ENCODE data around the gene HMCN1.

Gene HMCN1

DNA sequence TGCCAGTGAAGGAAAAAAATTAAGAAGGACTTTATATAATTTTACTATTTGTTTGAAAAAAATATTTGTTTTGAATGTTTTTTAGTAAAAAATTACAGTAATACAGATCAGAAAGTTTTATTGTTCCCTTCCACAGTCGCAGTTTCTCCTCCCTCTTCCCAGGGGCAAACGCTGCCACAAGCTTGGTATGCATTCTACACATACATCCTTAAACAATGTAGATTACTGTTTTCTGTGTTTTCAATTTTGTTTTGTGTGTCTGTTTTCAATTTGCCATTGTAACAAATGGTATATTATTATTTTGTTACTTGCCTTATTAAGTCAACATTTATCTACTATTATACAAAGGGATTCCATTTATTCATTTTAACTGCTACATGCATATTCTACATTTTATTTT lies 257.1 kb downstream of the HMCN1 start:
- no peaks in the 10 kb centered on the region for H3K36me3 ChIP-seq (ENCODE audit: control insufficient read depth in 1 of 2, insufficient read depth in 2 of 2, low read length in 2 of 2)
- H3K4me3 ChIP-seq (ENCODE audit: low read depth, low read length) = no peak overlapping the region
- H3K4ac ChIP-seq (ENCODE audit: low read depth, low read length) = no peak overlapping the region
- WGBS (ENCODE audit: extremely low coverage, insufficient coverage, insufficient read length) = no CpG with 5 or more reads among the region's 2 CpGs
- no peak for DNase-seq
- H4K12ac ChIP-seq (ENCODE audit: low read depth, low read length) = no peak overlapping the region
- H3K18ac ChIP-seq (ENCODE audit: low read length) = no peak overlapping the region
- H2BK12ac ChIP-seq (ENCODE audit: low read length) = no peak overlapping the region
- H3K4me1 ChIP-seq (ENCODE audit: control insufficient read depth in 1 of 2, insufficient read depth in 2 of 2, low read length in 2 of 2) = no peaks in the 10 kb centered on the region
- H4K91ac ChIP-seq (ENCODE audit: low read depth, low read length) = no peak overlapping the region
- no peak overlapping the region for H3K9ac ChIP-seq (ENCODE audit: low read length)
- H3K79me1 ChIP-seq (ENCODE audit: low read length) = no peaks in the 10 kb centered on the region
- H3K14ac ChIP-seq (ENCODE audit: low read length) = no peak overlapping the region
- no peaks in the 10 kb centered on the region for H3K27me3 ChIP-seq (ENCODE audit: insufficient read depth, low read length)
- no peak overlapping the region for H4K8ac ChIP-seq (ENCODE audit: low read depth, low read length)
- no peak overlapping the region for H2AFZ ChIP-seq (ENCODE audit: insufficient read depth, low read length, poor library complexity)
- no peak overlapping the region for H2AK5ac ChIP-seq (ENCODE audit: low read length)
- H3K79me2 ChIP-seq (ENCODE audit: control insufficient read depth, insufficient read depth, low read length, poor library complexity) = no peaks in the 10 kb centered on the region
- H3K23ac ChIP-seq (ENCODE audit: low read length) = no peak overlapping the region
- H3K9me3 ChIP-seq (ENCODE audit: insufficient read depth, low read depth, low read length) = no peaks in the 10 kb centered on the region
- no peak overlapping the region for H3K27ac ChIP-seq (ENCODE audit: low read depth, low read length)
- no peak overlapping the region for H3K4me2 ChIP-seq (ENCODE audit: low read length)
- H2BK120ac ChIP-seq (ENCODE audit: insufficient read depth, low read length, poor library complexity) = no peak overlapping the region
- no peak overlapping the region for H2BK5ac ChIP-seq (ENCODE audit: low read depth, low read length, poor library complexity)

DNA sequence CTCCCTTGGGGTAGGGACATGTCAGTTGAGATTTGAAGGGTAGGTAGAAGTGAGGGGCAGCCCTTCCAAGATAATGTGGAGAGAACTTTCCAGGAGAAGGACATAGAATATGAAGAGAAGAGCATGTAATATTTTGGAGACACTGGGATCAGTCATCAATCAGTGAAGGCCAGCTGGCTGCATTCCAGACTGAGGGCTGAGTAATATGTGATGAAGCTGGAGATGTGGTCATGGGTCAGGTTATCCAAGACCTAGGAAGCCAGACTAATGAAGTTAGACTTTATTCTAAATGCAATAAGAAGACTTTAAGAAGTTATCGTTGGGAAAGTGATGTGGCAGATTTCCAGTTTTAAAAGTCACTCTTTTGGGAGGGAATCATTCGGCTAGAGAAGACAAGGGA lies 262.0 kb downstream of the HMCN1 start:
- WGBS (ENCODE audit: extremely low coverage, insufficient coverage, insufficient read length) = no CpG with 5 or more reads among the region's 2 CpGs
- Histone ChIP-seq H4K91ac (ENCODE audit: low read depth, low read length) (no peak overlapping the region), H3K27ac (ENCODE audit: low read depth, low read length) (no peak overlapping the region), H3K4me3 (ENCODE audit: low read depth, low read length) (no peak overlapping the region), H2BK120ac (ENCODE audit: insufficient read depth, low read length, poor library complexity) (no peak overlapping the region), H3K14ac (ENCODE audit: low read length) (no peak overlapping the region), H2AK5ac (ENCODE audit: low read length) (no peak overlapping the region), H3K79me1 (ENCODE audit: low read length) (no peaks in the 10 kb centered on the region), H3K9me3 (ENCODE audit: insufficient read depth, low read depth, low read length) (no peaks in the 10 kb centered on the region), H4K12ac (ENCODE audit: low read depth, low read length) (no peak overlapping the region), H3K4me2 (ENCODE audit: low read length) (no peak overlapping the region), H2BK12ac (ENCODE audit: low read length) (no peak overlapping the region), H3K4ac (ENCODE audit: low read depth, low read length) (no peak overlapping the region), H3K27me3 (ENCODE audit: insufficient read depth, low read length) (no peaks in the 10 kb centered on the region), H2AFZ (ENCODE audit: insufficient read depth, low read length, poor library complexity) (no peak overlapping the region), H2BK5ac (ENCODE audit: low read depth, low read length, poor library complexity) (no peak overlapping the region), H3K18ac (ENCODE audit: low read length) (no peak overlapping the region), H3K4me1 (ENCODE audit: control insufficient read depth in 1 of 2, insufficient read depth in 2 of 2, low read length in 2 of 2) (no peaks in the 10 kb centered on the region), H3K79me2 (ENCODE audit: control insufficient read depth, insufficient read depth, low read length, poor library complexity) (no peaks in the 10 kb centered on the region), H3K36me3 (ENCODE audit: control insufficient read depth in 1 of 2, insufficient read depth in 2 of 2, low read length in 2 of 2) (no peaks in the 10 kb centered on the region), H4K8ac (ENCODE audit: low read depth, low read length) (no peak overlapping the region), H3K23ac (ENCODE audit: low read length) (no peak overlapping the region), H3K9ac (ENCODE audit: low read length) (no peak overlapping the region)
- DNase-seq = peak; percentile 63 to 79

DNA sequence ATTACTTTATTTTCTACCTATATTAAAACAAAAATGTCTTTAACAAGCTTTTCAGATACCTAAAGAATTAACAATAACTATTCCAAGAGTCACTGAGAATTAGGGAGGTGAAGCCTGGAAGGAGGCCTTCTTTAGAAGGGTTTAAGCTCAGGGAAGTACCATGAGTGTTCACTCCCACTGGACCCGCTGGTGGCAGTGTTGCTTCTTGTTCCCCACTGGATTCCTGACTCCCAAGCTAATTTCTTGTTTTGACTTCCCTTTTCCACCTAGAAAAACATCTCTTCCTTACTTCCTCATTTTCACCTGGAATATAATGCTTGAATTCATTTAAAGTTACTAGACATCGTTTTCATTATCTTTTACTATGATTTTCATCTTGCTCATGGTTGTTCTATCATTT lies 264.2 kb downstream of the HMCN1 start:
- Histone ChIP-seq H2AFZ (ENCODE audit: insufficient read depth, low read length, poor library complexity) (no peak overlapping the region), H3K18ac (ENCODE audit: low read length) (no peak overlapping the region), H3K27me3 (ENCODE audit: insufficient read depth, low read length) (no peaks in the 10 kb centered on the region), H3K36me3 (ENCODE audit: control insufficient read depth in 1 of 2, insufficient read depth in 2 of 2, low read length in 2 of 2) (no peaks in the 10 kb centered on the region), H3K23ac (ENCODE audit: low read length) (no peak overlapping the region), H3K4me1 (ENCODE audit: control insufficient read depth in 1 of 2, insufficient read depth in 2 of 2, low read length in 2 of 2) (no peaks in the 10 kb centered on the region), H3K79me1 (ENCODE audit: low read length) (no peaks in the 10 kb centered on the region), H2BK5ac (ENCODE audit: low read depth, low read length, poor library complexity) (no peak overlapping the region), H3K14ac (ENCODE audit: low read length) (no peak overlapping the region), H4K12ac (ENCODE audit: low read depth, low read length) (no peak overlapping the region), H3K27ac (ENCODE audit: low read depth, low read length) (no peak overlapping the region), H2AK5ac (ENCODE audit: low read length) (no peak overlapping the region), H3K4me2 (ENCODE audit: low read length) (no peak overlapping the region), H4K91ac (ENCODE audit: low read depth, low read length) (no peak overlapping the region), H3K4me3 (ENCODE audit: low read depth, low read length) (no peak overlapping the region), H3K9me3 (ENCODE audit: insufficient read depth, low read depth, low read length) (no peaks in the 10 kb centered on the region), H2BK12ac (ENCODE audit: low read length) (no peak overlapping the region), H3K9ac (ENCODE audit: low read length) (no peak overlapping the region), H2BK120ac (ENCODE audit: insufficient read depth, low read length, poor library complexity) (no peak overlapping the region), H3K79me2 (ENCODE audit: control insufficient read depth, insufficient read depth, low read length, poor library complexity) (no peaks in the 10 kb centered on the region), H4K8ac (ENCODE audit: low read depth, low read length) (no peak overlapping the region), H3K4ac (ENCODE audit: low read depth, low read length) (no peak overlapping the region)
- no peak for DNase-seq
- whole genome bisulfite sequencing (ENCODE audit: extremely low coverage, insufficient coverage, insufficient read length) = no CpG with 5 or more reads among the region's 2 CpGs

DNA sequence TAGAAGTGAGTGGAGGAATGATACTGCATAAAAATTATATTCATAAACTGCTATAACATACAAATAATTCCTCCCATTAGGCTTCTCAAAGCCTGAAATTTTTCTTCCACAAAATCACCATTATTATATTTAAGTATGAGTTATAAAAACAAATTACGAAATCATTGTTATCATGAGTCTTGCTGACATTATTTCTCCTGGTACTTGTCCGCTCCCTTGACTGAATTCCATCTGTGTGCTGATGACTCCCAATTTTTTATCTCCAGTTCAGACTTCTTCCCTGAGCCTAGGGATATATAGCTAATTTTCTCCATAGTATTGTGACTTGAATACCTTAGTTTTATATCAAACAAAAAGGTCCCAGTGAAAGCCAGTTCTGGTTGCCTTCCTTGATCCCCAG lies 268.2 kb downstream of the HMCN1 start:
- Histone ChIP-seq H3K9me3 (ENCODE audit: insufficient read depth, low read depth, low read length) (no peaks in the 10 kb centered on the region), H3K79me1 (ENCODE audit: low read length) (no peaks in the 10 kb centered on the region), H3K18ac (ENCODE audit: low read length) (no peak overlapping the region), H4K91ac (ENCODE audit: low read depth, low read length) (no peak overlapping the region), H4K8ac (ENCODE audit: low read depth, low read length) (no peak overlapping the region), H2BK5ac (ENCODE audit: low read depth, low read length, poor library complexity) (no peak overlapping the region), H3K27ac (ENCODE audit: low read depth, low read length) (no peak overlapping the region), H2AK5ac (ENCODE audit: low read length) (no peak overlapping the region), H3K14ac (ENCODE audit: low read length) (no peak overlapping the region), H3K4me3 (ENCODE audit: low read depth, low read length) (no peak overlapping the region), H4K12ac (ENCODE audit: low read depth, low read length) (no peak overlapping the region), H3K23ac (ENCODE audit: low read length) (no peak overlapping the region), H2BK12ac (ENCODE audit: low read length) (no peak overlapping the region), H3K4me1 (ENCODE audit: control insufficient read depth in 1 of 2, insufficient read depth in 2 of 2, low read length in 2 of 2) (no peaks in the 10 kb centered on the region), H3K27me3 (ENCODE audit: insufficient read depth, low read length) (no peaks in the 10 kb centered on the region), H3K79me2 (ENCODE audit: control insufficient read depth, insufficient read depth, low read length, poor library complexity) (no peaks in the 10 kb centered on the region), H3K4me2 (ENCODE audit: low read length) (no peak overlapping the region), H2BK120ac (ENCODE audit: insufficient read depth, low read length, poor library complexity) (no peak overlapping the region), H2AFZ (ENCODE audit: insufficient read depth, low read length, poor library complexity) (no peak overlapping the region), H3K9ac (ENCODE audit: low read length) (no peak overlapping the region), H3K4ac (ENCODE audit: low read depth, low read length) (no peak overlapping the region), H3K36me3 (ENCODE audit: control insufficient read depth in 1 of 2, insufficient read depth in 2 of 2, low read length in 2 of 2) (no peaks in the 10 kb centered on the region)
- no peak for DNase-seq
- no CpG with 5 or more reads among the region's 2 CpGs for WGBS (ENCODE audit: extremely low coverage, insufficient coverage, insufficient read length)

All from trophoblast cell (in vitro differentiated cells and primary cell).